LNCaP clone FGC (cell line): ENCODE measurements around the gene LPCAT1.
"Not testable (repeated sequence)": the region's sequence is repeated elsewhere in the genome, so short reads cannot be mapped to it uniquely, and the experiment has no call there.

Source experiments
- DNase-seq: peaks from one replicate; pipeline ENCODE4 v3.0.0-alpha.2; 2011; ENCODE audit warnings: low read depth
- H3K4me3 ChIP-seq: 2 replicates; pipeline ENCODE4 v1.5.1; 2011; ENCODE audit warnings: mild to moderate bottlenecking, low read depth, low read length, control low read depth
- TF ChIP-seq, protein P1 (sequence below): IDR thresholded peaks from 2 replicates; pipeline ENCODE4 v1.5.1; 2012; ENCODE audit warnings: mild to moderate bottlenecking; ENCODE audit not compliant: control insufficient read depth, insufficient read depth; ENCODE audit errors: extremely low read depth

Gene LPCAT1

DNA sequence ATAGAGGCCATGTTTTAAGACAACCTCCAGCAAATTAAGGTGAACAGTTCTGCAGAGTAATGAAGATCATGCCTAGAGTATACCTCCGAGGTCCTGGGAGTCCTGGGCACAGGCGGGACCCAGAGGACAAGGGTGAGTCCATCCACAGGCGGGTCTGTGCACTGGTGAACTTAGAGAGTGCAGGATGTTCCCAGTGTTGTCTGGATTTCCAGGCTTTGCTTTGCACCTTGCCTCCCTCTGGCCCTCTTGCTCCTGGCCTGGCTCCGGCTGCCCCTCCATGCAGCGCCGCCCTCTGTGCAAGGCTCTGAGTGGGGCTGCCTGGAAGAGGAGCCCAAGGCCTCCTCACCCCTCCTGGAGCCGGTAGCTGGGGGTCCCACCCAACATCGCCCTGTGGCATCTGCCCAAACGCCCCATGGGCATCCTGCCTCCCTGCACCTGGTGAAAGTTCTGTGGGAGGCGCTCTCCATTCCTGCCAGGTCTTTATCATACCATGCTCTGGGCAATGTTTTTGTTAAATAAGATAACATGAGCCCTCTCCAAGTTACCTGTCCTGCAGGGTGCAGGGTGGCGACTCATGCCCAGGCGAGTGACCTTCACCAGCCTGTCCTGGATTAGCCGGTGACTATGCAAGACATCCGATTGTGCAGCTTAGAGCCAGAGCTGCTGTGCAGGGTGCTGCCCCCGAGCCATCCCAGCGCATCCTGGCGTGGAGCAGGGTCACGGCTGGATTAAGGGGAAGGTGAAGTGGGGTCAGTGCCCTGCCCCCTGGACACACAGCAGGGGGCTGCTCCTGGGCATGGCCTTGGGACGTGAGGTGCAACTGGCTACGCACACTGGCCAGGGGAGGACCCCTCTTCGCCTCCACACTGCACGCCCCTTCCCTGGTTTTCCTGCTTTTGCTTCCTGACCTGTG, 41.3 kb upstream of the LPCAT1 start:
- no peak overlapping the region for H3K4me3 ChIP-seq
- no peak for DNase-seq
- TF ChIP-seq, protein P1, sequence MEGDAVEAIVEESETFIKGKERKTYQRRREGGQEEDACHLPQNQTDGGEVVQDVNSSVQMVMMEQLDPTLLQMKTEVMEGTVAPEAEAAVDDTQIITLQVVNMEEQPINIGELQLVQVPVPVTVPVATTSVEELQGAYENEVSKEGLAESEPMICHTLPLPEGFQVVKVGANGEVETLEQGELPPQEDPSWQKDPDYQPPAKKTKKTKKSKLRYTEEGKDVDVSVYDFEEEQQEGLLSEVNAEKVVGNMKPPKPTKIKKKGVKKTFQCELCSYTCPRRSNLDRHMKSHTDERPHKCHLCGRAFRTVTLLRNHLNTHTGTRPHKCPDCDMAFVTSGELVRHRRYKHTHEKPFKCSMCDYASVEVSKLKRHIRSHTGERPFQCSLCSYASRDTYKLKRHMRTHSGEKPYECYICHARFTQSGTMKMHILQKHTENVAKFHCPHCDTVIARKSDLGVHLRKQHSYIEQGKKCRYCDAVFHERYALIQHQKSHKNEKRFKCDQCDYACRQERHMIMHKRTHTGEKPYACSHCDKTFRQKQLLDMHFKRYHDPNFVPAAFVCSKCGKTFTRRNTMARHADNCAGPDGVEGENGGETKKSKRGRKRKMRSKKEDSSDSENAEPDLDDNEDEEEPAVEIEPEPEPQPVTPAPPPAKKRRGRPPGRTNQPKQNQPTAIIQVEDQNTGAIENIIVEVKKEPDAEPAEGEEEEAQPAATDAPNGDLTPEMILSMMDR = no peak

DNA sequence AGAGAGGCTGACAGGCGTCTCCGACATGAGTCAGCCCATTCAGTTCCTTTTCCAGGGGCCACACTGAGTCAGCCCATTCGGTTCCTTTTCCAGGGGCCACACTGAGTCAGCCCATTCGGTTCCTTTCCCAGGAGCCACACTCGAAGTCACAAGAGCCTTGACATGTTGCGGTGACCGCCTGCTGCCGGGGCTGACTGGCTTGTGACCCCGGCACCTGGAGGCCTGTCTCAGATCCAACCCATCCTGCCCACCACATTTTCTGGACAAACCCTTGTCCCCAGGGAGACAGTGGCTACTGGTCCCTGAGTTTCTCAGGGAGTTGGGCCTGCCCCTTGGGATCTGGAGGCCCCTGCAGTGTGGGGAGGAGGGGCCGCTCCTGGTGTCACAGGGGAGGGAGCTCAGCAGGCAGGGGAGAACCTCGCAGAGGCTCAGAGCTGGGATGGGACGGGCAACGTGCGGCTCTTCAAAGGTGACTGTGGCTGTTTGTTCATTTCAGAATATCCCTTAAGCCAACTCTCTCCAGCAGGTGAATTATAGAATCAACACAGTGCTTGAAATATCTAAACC, 40.5 kb upstream of the LPCAT1 start:
- H3K4me3 ChIP-seq = no peak overlapping the region
- no peak for DNase-seq
- TF ChIP-seq, protein P1 = no peak

GRCh38 chr5:1563617-1564181, 39.9 kb upstream of the LPCAT1 start:
- H3K4me3 ChIP-seq = no peak overlapping the region
- TF ChIP-seq, protein P1 = no peak
- no peak for DNase-seq

- TF ChIP-seq, protein P1 = no peak
- DNase-seq = no peak
- H3K4me3 ChIP-seq = no peak overlapping the region
Observed at GRCh38 chr5:1563051-1563461, 39.3 kb upstream of the LPCAT1 start.

- H3K4me3 ChIP-seq = no peak overlapping the region
- DNase-seq = no peak
- TF ChIP-seq, protein P1 = no peak
Observed at GRCh38 chr5:1562599-1562998, 38.8 kb upstream of the LPCAT1 start.

GRCh38 chr5:1561402-1561929, 37.7 kb upstream of the LPCAT1 start:
- TF ChIP-seq, protein P1 = no peak
- DNase-seq = no peak
- H3K4me3 ChIP-seq = no peak overlapping the region

DNA sequence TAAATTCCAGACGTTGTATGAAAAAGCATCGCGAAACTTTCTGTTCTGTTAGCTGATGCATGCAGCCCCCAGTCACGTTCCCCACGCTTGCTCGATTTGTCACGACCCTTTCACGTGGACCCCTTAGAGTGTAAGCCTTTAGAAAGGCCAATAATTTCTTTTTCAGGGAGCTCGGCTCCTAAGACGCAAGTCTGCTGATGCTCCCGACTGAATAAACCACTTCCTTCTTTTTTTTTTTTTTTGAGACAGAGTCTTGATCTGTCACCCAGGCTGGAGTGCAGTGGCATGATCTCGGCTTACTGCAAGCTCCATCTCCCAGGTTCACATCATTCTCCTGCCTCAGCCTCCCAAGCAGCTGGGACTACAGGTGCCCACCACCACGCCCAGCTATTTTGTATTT, 36.7 kb upstream of the LPCAT1 start:
- not testable (repeated sequence) for H3K4me3 ChIP-seq, DNase-seq
